HEK293 (cell line): ENCODE data around the gene ESM1.

Experiments used
- BCL11B ChIP-seq: fragments of 450-650 bp; formaldehyde crosslinking; IDR thresholded peaks from 2 replicates; pipeline ENCODE4 v1.5.1; 2016; ENCODE audit warnings: low read depth, missing biosample characterization, missing genetic modification characterization
- EGR2 ChIP-seq: fragments of 450-650 bp; formaldehyde crosslinking; IDR thresholded peaks from 2 replicates; pipeline ENCODE4 v1.5.1; 2016; ENCODE audit warnings: low read depth, missing biosample characterization, missing genetic modification characterization
- GLI2 ChIP-seq: fragments of 450-650 bp; formaldehyde crosslinking; IDR thresholded peaks from 2 replicates; pipeline ENCODE4; 2017; ENCODE audit warnings: missing biosample characterization, missing genetic modification characterization, low read depth, borderline replicate concordance
- HIC1 ChIP-seq: fragments of 450-650 bp; formaldehyde crosslinking; IDR thresholded peaks from 2 replicates; pipeline ENCODE4 v1.5.1; 2016; ENCODE audit warnings: missing biosample characterization, missing genetic modification characterization
- REPIN1 ChIP-seq: fragments of 450-650 bp; formaldehyde crosslinking; IDR thresholded peaks from 2 replicates; pipeline ENCODE4 v1.5.1; 2017; ENCODE audit warnings: missing biosample characterization, missing genetic modification characterization, low read depth
- TSHZ1 ChIP-seq: fragments of 450-650 bp; formaldehyde crosslinking; IDR thresholded peaks from 2 replicates; pipeline ENCODE4 v1.5.1; 2016; ENCODE audit warnings: missing biosample characterization, missing genetic modification characterization, borderline replicate concordance
- ZBTB20 ChIP-seq: fragments of 450-650 bp; formaldehyde crosslinking; IDR thresholded peaks from 2 replicates; pipeline ENCODE4 v1.5.1; 2016; ENCODE audit warnings: missing biosample characterization, missing genetic modification characterization
- ZBTB49 ChIP-seq: fragments of 450-650 bp; formaldehyde crosslinking; IDR thresholded peaks from 2 replicates; pipeline ENCODE4 v1.5.1; 2016; ENCODE audit warnings: missing biosample characterization, missing genetic modification characterization, low read depth
- ZNF10 ChIP-seq: fragments of 450-650 bp; formaldehyde crosslinking; IDR thresholded peaks from 2 replicates; pipeline ENCODE4 v1.5.1; 2017; ENCODE audit warnings: missing biosample characterization, missing genetic modification characterization
- ZNF146 ChIP-seq: fragments of 450-650 bp; formaldehyde crosslinking; IDR thresholded peaks from 2 replicates; pipeline ENCODE4 v1.5.1; 2016; ENCODE audit warnings: missing biosample characterization, missing genetic modification characterization
- ZNF19 ChIP-seq: fragments of 450-650 bp; formaldehyde crosslinking; IDR thresholded peaks from 2 replicates; pipeline ENCODE4; 2016; ENCODE audit warnings: missing biosample characterization, missing genetic modification characterization, low read depth
- ZNF23 ChIP-seq: fragments of 450-650 bp; formaldehyde crosslinking; IDR thresholded peaks from 2 replicates; pipeline ENCODE4 v1.5.1; 2016; ENCODE audit warnings: missing biosample characterization, missing genetic modification characterization, borderline replicate concordance
- ZNF24 ChIP-seq: fragments of 450-650 bp; formaldehyde crosslinking; IDR thresholded peaks from 2 replicates; pipeline ENCODE4 v1.5.1; 2016; ENCODE audit warnings: missing biosample characterization, missing genetic modification characterization
- ZNF350 ChIP-seq: fragments of 450-650 bp; formaldehyde crosslinking; IDR thresholded peaks from 2 replicates; pipeline ENCODE4 v1.5.0; 2017; ENCODE audit warnings: missing biosample characterization, mild to moderate bottlenecking, missing genetic modification characterization
- ZNF404 ChIP-seq: fragments of 450-650 bp; formaldehyde crosslinking; IDR thresholded peaks from 2 replicates; pipeline ENCODE4 v1.5.1; 2017; ENCODE audit warnings: missing biosample characterization, missing genetic modification characterization
- ZNF513 ChIP-seq: fragments of 450-650 bp; IDR thresholded peaks from 2 replicates; pipeline ENCODE4 v1.5.1; 2018; ENCODE audit warnings: missing biosample characterization, missing genetic modification characterization
- ZNF530 ChIP-seq: fragments of 450-650 bp; formaldehyde crosslinking; IDR thresholded peaks from 2 replicates; pipeline ENCODE4 v1.5.1; 2016; ENCODE audit warnings: low read depth, missing biosample characterization, missing genetic modification characterization
- ZNF600 ChIP-seq: fragments of 450-650 bp; formaldehyde crosslinking; IDR thresholded peaks from 2 replicates; pipeline ENCODE4 v1.5.1; 2016; ENCODE audit warnings: missing biosample characterization, missing genetic modification characterization
- ZNF610 ChIP-seq: fragments of 450-650 bp; formaldehyde crosslinking; IDR thresholded peaks from 2 replicates; pipeline ENCODE4 v1.5.1; 2016; ENCODE audit warnings: missing biosample characterization, missing genetic modification characterization, borderline replicate concordance
- ZNF621 ChIP-seq: fragments of 450-650 bp; formaldehyde crosslinking; IDR thresholded peaks from 2 replicates; pipeline ENCODE4 v1.5.1; 2017; ENCODE audit warnings: missing biosample characterization, missing genetic modification characterization
- ZNF701 ChIP-seq: fragments of 450-650 bp; formaldehyde crosslinking; IDR thresholded peaks from 2 replicates; pipeline ENCODE4 v1.5.1; 2016; ENCODE audit warnings: missing biosample characterization, missing genetic modification characterization
- ZNF792 ChIP-seq: fragments of 450-650 bp; formaldehyde crosslinking; IDR thresholded peaks from 2 replicates; pipeline ENCODE4 v1.5.1; 2016; ENCODE audit warnings: missing biosample characterization, missing genetic modification characterization
- TF ChIP-seq, protein P1 (sequence below): fragments of 450-650 bp; formaldehyde crosslinking; optimal IDR thresholded peaks from 2 replicates; pipeline ENCODE3; 2016; ENCODE audit warnings: missing biosample characterization, mild to moderate bottlenecking, missing genetic modification characterization
- TF ChIP-seq, protein P2 (sequence below): fragments of 450-650 bp; formaldehyde crosslinking; IDR thresholded peaks from 2 replicates; pipeline ENCODE4 v1.5.1; 2016; ENCODE audit warnings: missing biosample characterization, missing genetic modification characterization
- TF ChIP-seq, protein P3 (sequence below): fragments of 450-650 bp; formaldehyde crosslinking; IDR thresholded peaks from 2 replicates; pipeline ENCODE4 v1.5.1; 2016; ENCODE audit warnings: missing biosample characterization, missing genetic modification characterization

ESM1 gene

DNA sequence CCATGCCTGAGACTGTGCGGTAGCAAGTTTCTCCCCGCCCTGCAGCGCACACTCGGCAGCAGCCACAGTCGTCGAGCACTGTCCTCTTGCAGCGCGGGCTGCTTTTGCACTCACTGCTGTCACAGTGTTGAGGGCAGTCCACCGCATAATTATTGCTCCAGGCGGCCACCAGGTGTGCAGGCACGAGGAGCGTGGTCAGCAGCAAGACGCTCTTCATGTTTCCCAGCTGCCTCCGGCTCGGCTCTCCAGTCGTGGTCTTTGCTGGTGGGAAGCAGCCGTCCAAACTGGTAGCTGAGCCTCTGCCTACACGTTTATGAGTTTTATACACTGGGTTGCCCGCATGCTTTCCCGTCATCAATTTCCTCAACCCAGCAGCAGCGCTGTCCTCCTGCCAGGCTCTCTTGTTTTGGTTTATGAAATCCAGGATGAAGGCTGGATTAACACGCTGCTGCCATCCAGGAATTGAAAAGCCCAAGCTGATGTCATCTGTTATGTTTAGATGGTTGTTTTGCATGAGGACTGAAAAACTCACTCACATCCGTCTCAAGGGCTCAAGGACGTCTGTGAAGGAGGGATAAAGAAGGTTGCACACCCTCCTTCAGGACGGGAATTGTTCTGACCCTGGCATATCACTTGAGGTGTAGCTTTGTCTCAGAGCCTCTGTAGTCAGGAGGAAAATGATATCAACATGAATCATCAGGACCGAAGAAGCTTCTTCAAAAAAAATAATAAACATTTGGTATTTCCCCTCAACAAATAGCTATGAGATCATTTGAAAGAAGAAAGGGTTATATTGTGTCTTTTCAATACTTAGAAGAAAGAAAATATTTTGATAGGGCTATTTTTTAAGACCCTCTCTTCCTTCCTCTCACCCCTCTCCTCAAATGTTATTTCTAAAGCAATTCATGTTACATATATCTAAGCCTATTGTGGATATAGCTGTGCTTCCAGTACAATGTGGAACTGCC is at the start of gene ESM1 (continued):
- TF ChIP-seq, protein P1, sequence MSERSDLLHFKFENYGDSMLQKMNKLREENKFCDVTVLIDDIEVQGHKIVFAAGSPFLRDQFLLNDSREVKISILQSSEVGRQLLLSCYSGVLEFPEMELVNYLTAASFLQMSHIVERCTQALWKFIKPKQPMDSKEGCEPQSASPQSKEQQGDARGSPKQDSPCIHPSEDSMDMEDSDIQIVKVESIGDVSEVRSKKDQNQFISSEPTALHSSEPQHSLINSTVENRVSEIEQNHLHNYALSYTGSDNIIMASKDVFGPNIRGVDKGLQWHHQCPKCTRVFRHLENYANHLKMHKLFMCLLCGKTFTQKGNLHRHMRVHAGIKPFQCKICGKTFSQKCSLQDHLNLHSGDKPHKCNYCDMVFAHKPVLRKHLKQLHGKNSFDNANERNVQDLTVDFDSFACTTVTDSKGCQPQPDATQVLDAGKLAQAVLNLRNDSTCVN (tag by site-specific recombination): no peak
- TF ChIP-seq REPIN1 (tag by site-specific recombination) (no peak), ZNF350 (tag by site-specific recombination) (no peak), ZNF513 (tag by site-specific recombination) (peak; percentile 32; the same call in 1 of the 2 replicates), ZNF600 (tag by site-specific recombination) (peak; percentile 91), ZNF24 (tag by site-specific recombination) (no peak), ZNF23 (no peak), ZNF146 (no peak), ZNF404 (tag by site-specific recombination) (no peak), ZNF19 (tag by site-specific recombination) (no peak), TSHZ1 (tag by site-specific recombination) (no peak), ZNF10 (no peak), HIC1 (tag by site-specific recombination) (0 out of 2 replicates have a peak, but pooled peaks have one; percentile 11), BCL11B (tag by site-specific recombination) (no peak), ZNF792 (tag by site-specific recombination) (no peak), ZNF621 (tag by site-specific recombination) (no peak), GLI2 (tag by site-specific recombination) (no peak), ZBTB20 (tag by site-specific recombination) (peak; percentile 36; the same call in 1 of the 2 replicates), ZNF701 (tag by site-specific recombination) (no peak), ZNF610 (tag by site-specific recombination) (0 out of 2 replicates have a peak, but pooled peaks have one; percentile 18), ZNF530 (no peak), ZBTB49 (tag by site-specific recombination) (no peak), EGR2 (tag by site-specific recombination) (no peak)
- TF ChIP-seq, protein P2, sequence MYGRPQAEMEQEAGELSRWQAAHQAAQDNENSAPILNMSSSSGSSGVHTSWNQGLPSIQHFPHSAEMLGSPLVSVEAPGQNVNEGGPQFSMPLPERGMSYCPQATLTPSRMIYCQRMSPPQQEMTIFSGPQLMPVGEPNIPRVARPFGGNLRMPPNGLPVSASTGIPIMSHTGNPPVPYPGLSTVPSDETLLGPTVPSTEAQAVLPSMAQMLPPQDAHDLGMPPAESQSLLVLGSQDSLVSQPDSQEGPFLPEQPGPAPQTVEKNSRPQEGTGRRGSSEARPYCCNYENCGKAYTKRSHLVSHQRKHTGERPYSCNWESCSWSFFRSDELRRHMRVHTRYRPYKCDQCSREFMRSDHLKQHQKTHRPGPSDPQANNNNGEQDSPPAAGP (tag by site-specific recombination): no peak
- TF ChIP-seq, protein P3, sequence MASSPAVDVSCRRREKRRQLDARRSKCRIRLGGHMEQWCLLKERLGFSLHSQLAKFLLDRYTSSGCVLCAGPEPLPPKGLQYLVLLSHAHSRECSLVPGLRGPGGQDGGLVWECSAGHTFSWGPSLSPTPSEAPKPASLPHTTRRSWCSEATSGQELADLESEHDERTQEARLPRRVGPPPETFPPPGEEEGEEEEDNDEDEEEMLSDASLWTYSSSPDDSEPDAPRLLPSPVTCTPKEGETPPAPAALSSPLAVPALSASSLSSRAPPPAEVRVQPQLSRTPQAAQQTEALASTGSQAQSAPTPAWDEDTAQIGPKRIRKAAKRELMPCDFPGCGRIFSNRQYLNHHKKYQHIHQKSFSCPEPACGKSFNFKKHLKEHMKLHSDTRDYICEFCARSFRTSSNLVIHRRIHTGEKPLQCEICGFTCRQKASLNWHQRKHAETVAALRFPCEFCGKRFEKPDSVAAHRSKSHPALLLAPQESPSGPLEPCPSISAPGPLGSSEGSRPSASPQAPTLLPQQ (tag by site-specific recombination): peak; percentile 26; the same call in 1 of the 2 replicates
